ENCODE results near the gene CAMK1D.

The CAMK1D gene

DNA sequence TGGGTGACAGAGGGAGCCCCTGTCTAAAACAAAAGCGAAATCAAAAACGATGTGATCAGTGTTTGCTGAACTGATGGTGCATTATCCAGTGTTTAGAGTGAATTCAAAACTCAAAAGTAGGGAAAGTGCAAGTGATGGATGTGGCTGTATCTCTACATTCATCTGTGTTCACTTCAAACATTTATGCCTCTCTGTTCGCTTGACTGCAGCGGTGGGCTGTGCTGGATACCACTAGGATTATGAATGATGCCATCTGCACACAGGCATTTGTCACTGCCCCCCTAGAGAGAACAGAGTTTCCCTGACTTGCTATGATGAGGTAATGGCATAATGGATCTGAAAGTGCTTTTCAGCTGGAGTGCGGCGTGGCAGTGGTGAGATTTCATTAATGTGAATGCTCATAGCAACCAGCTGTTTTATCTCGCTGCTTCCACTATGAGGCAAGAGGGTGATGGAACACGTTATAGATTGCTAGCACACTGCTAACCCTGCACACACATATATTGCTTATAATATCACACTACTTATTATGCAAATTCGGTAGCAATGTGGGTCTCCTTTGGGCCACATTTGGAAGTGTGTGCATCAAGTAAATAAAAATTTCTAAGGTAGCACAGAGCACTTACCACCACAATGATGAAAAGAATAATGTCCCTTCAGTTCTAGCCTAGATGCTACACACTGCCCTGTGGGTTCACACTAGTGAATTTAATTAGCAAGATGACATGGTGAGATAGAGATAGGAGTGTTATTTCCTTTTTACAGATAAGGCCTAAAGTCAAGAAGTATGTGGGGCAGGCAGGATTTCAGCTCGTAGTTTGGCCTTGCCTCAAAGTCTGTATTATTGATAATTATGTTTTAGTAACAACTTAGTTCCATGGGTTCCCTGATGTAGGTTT is 164.7 kb downstream of the CAMK1D start:
- no peak overlapping the region for H3K4me3 ChIP-seq (ENCODE audit: low read length)
- TF ChIP-seq, protein P1, sequence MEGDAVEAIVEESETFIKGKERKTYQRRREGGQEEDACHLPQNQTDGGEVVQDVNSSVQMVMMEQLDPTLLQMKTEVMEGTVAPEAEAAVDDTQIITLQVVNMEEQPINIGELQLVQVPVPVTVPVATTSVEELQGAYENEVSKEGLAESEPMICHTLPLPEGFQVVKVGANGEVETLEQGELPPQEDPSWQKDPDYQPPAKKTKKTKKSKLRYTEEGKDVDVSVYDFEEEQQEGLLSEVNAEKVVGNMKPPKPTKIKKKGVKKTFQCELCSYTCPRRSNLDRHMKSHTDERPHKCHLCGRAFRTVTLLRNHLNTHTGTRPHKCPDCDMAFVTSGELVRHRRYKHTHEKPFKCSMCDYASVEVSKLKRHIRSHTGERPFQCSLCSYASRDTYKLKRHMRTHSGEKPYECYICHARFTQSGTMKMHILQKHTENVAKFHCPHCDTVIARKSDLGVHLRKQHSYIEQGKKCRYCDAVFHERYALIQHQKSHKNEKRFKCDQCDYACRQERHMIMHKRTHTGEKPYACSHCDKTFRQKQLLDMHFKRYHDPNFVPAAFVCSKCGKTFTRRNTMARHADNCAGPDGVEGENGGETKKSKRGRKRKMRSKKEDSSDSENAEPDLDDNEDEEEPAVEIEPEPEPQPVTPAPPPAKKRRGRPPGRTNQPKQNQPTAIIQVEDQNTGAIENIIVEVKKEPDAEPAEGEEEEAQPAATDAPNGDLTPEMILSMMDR (conservative IDR thresholded peaks at IDR 0.05; ENCODE audit: low read depth, low read length) = no peak
- no peak for DNase-seq (ENCODE audit: low read depth)

DNA sequence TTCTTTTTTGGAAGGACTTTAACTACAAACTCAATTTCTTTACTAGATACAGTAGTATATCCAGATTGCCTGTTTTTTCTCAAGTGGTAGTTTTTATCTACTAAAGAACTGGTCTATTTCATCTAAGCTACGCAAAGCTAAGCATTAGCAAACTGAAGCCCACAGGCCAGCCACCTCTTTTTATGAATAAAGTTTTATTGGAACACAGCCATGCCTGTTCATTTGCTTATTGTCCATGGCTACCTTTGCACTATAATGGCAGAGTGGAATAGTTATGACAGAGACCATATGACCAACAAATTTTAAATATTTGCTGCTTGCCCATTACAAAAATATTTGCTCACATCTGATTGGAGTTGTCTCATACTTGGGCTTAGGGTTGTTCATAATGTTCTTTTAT is 168.7 kb downstream of the CAMK1D start:
- H3K4me3 ChIP-seq (ENCODE audit: low read length) = no peak overlapping the region
- no peak for DNase-seq (ENCODE audit: low read depth)
- TF ChIP-seq, protein P1 (conservative IDR thresholded peaks at IDR 0.05; ENCODE audit: low read depth, low read length) = no peak

DNA sequence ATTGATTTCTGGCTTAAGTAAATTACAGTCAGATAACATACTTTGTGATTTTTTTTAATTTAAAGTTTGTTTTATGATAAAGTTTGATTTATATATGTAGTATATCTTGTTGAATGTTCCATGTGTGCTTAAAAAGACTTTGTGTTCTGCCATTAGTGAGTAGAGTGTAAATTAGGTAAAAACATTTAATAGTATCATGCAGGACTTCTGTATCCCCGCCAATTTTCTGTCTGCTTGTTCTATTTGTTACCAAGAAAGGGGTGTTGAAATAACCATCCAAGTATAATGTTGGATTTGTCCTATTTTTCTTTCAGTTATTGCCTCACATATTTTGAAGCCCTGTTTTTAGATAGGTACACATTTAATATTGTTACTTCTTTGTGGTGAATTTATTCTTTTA is 172.1 kb downstream of the CAMK1D start:
- TF ChIP-seq, protein P1 (conservative IDR thresholded peaks at IDR 0.05; ENCODE audit: low read depth, low read length) = no peak
- H3K4me3 ChIP-seq (ENCODE audit: low read length) = no peak overlapping the region
- no peak for DNase-seq (ENCODE audit: low read depth)

DNA sequence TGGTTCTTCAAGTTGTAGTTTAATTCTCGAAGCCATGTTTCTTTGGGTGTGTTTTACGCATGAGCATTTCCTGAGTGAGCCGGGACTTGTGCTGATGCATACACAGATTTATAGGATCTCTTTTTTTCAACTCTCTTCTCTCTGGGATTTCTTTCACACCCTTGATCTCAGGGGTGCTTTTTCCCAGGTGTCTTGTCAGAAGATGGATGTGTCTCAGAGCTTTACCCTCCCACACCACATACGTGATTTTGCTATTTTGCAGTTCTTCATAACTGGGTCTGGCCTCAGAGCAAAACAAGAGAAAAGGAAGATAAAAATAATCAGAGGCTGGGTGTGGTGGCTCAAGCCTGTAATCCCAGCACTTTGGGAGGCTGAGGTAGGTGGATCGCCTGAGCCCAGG is 177.0 kb downstream of the CAMK1D start:
- H3K4me3 ChIP-seq (ENCODE audit: low read length) = no peak overlapping the region
- TF ChIP-seq, protein P1 (conservative IDR thresholded peaks at IDR 0.05; ENCODE audit: low read depth, low read length) = no peak

DNA sequence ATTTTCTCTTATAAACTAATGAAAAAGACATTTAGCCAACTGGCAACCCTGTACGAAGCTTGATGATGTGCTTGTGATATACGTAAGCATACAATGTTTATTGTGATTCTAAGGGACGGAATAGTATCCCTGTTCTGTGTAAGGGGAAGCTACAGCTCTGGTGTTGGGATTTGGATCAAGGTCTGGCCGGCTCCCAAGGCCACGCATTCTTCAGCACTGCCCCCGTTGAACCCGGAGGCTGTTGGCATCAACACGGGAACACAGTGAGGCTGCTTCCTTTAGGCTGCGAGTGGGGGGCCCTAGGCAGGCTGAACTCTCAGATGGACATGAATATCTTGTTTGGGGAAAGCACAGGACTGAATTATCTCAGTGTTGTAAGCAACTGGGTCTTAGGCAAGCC is 180.6 kb downstream of the CAMK1D start:
- DNase-seq (ENCODE audit: low read depth) = no peak
- no peak overlapping the region for H3K4me3 ChIP-seq (ENCODE audit: low read length)
- TF ChIP-seq, protein P1 (conservative IDR thresholded peaks at IDR 0.05; ENCODE audit: low read depth, low read length) = no peak

More for the DNA sequence above, 177.0 kb downstream of the CAMK1D start:
- no peak for DNase-seq (ENCODE audit: low read depth)

DNA sequence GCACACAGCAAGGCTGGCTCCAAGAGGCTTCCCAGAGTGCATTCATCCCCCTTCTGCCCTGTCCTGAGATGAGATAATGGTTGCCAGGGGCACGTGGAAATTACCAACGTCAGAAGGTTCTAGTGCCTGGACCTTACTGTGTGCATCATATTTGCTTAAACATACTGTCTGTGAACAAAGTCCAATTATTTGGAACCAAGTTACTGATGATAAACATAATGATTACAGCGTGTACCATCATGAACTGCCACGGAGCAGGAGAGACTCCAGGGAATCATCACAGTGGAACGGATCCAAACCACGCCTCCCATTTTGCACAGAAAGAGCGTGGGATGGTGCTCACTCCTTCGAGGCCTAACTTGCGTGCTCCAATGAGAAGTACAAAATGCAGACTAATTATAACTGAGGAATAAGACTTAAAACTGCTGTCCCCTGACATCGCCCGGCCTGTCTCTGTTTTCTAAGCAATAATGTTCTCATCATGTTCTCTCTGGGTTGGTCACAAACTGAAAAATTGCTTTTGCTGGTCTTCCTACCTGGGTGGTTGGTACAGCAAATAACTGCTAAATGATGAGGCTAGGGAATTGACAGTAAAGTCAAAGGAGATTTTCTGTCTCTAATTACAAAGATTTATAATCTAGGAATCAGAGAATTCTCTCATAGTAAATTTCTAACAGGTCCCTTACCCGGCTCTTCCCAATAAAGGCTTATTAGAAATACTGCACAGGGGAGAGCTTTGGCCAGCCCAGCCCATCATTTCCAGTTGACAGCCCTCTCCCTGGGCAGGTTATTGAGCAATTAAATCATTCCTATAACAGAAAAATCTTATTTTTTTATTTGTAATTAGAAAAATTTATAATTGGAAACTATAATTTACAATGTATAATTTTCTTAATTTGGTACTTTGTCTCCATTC is 182.2 kb downstream of the CAMK1D start:
- no peak for DNase-seq (ENCODE audit: low read depth)
- no peak overlapping the region for H3K4me3 ChIP-seq (ENCODE audit: low read length)
- TF ChIP-seq, protein P1 (conservative IDR thresholded peaks at IDR 0.05; ENCODE audit: low read depth, low read length) = no peak
